PC-9 (cell line): ENCODE data around the gene LRRC59. TPM values are rescaled to one million over a fixed set of nuclear protein-coding genes. Genes with fewer than 3 reads are reported as not detected.

Source experiments
- BruUV-seq: library from RNA; stranded (reverse); fragments of 400-500 nt; replicated peaks from 2 replicates; lab custom pipeline; 2021; lab: Mats Ljungman, UMichigan
- CTCF ChIA-PET: fragments of 300-600 bp; sonication (Branson Sonifier 250); formaldehyde crosslinking; loops from one replicate; lab custom pipeline; 2022; ENCODE audit warnings: antibody characterized with exemption; lab: Charles Lee
- POLR2A ChIA-PET: fragments of 300-600 bp; sonication (Branson Sonifier 250); formaldehyde crosslinking; loops from one replicate; lab custom pipeline; 2022; ENCODE audit warnings: antibody characterized with exemption; ENCODE audit not compliant: unreplicated experiment; lab: Charles Lee
- DNase-seq, 2 experiments: peaks; one replicate each; pipeline versions ENCODE4 v3.0.0 to v3.0.0-alpha.2; 2015 to 2022; ENCODE audit warnings: mixed read lengths in 1 of 2
- H2AFZ ChIP-seq: fragments of 200-600 bp; sonication (generic); 2 replicates; pipeline ENCODE4 v1.8.1; 2017; ENCODE audit warnings: antibody characterized with exemption
- H3F3A ChIP-seq: fragments of 200-600 bp; sonication (generic); 2 replicates; pipeline ENCODE4 v1.8.1; 2017; ENCODE audit warnings: antibody characterized with exemption, mild to moderate bottlenecking, low read depth; ENCODE audit not compliant: insufficient read depth
- H3K27ac ChIP-seq: fragments of 200-600 bp; sonication (generic); 2 replicates; pipeline ENCODE4 v1.6.1; 2016; ENCODE audit warnings: mixed run types
- H3K27me3 ChIP-seq: fragments of 200-600 bp; sonication (generic); 2 replicates; pipeline ENCODE4 v1.6.1; 2016; ENCODE audit warnings: low read depth, mixed run types; ENCODE audit not compliant: insufficient read depth
- H3K36me3 ChIP-seq: fragments of 200-600 bp; sonication (generic); 2 replicates; pipeline ENCODE4 v1.6.1; 2016; ENCODE audit warnings: low read depth, mixed run types
- H3K4me1 ChIP-seq: fragments of 200-600 bp; sonication (generic); replicated peaks from 2 replicates; pipeline ENCODE4 v1.6.1; 2016; ENCODE audit warnings: mixed run types; ENCODE audit not compliant: insufficient read depth
- H3K4me2 ChIP-seq: fragments of 200-600 bp; sonication (generic); 2 replicates; pipeline ENCODE4 v1.6.1; 2017; ENCODE audit warnings: mixed run types
- H3K4me3 ChIP-seq: fragments of 200-600 bp; sonication (generic); 2 replicates; pipeline ENCODE4 v1.6.1; 2016; ENCODE audit warnings: mixed run types
- H3K79me2 ChIP-seq: fragments of 200-600 bp; sonication (generic); 2 replicates; pipeline ENCODE4 v1.6.1; 2017; ENCODE audit warnings: low read depth, mixed run types
- H3K9me2 ChIP-seq: fragments of 200-600 bp; sonication (generic); 2 replicates; pipeline ENCODE4 v1.8.1; 2017; ENCODE audit warnings: mild to moderate bottlenecking; ENCODE audit not compliant: insufficient read depth
- H3K9me3 ChIP-seq: fragments of 200-600 bp; sonication (generic); 2 replicates; pipeline ENCODE4 v1.8.1; 2016; ENCODE audit warnings: low read depth; ENCODE audit not compliant: insufficient read depth
- H4K20me1 ChIP-seq: fragments of 200-600 bp; sonication (generic); 2 replicates; pipeline ENCODE4 v1.8.1; 2017; ENCODE audit not compliant: insufficient read depth
- CTCF ChIP-seq: fragments of 200-600 bp; sonication (generic); conservative IDR thresholded peaks from 2 replicates; pipeline ENCODE4 v1.6.1; 2017; ENCODE audit warnings: mixed run types, antibody characterized with exemption, mild to moderate bottlenecking, moderate library complexity
- EZH2 ChIP-seq: fragments of 200-600 bp; sonication (generic); IDR thresholded peaks from 2 replicates; pipeline ENCODE4 v1.8.0; 2017; ENCODE audit warnings: antibody characterized with exemption, low read depth
- intact Hi-C: fragments of 100-400 bp; cut with micrococcal nuclease; formaldehyde crosslinking; loops from one replicate; pipeline ENCODE4 v1.10.0; 2022; ENCODE audit not compliant: unreplicated experiment
- total RNA-seq: library from RNA; stranded (reverse); gene quantifications from 2 replicates; pipeline ENCODE4 v1.2.3, GENCODE V29; 2021

Gene LRRC59
- total RNA-seq, 1 experiment from 2014 or later = 102 TPM

- CTCF ChIA-PET = interaction anchor here (0.6 to 0.7 kb wide), 3 partner anchors 13 to 253 kb away, joined by 3 to 5 read pairs (median 4); no protein-coding TSS in a partner anchor
- Histone ChIP-seq H4K20me1 (peaks cover 6% of the 10 kb centered on the region; the same call in 1 of the 2 replicates), H3K27me3 (no peaks in the 10 kb centered on the region), H3K36me3 (no peaks in the 10 kb centered on the region; the same call in 1 of the 2 replicates), H3K9me2 (no peaks in the 10 kb centered on the region), H2AFZ (no peak overlapping the region), H3K4me2 (no peak overlapping the region), H3K4me1 (peaks cover 34% of the 10 kb centered on the region), H3F3A (peaks cover 55% of the 10 kb centered on the region), H3K9me3 (no peaks in the 10 kb centered on the region), H3K4me3 (no peak overlapping the region), H3K27ac (no peak overlapping the region), H3K79me2 (peaks cover 61% of the 10 kb centered on the region)
- DNase-seq = no peak
- no TSS peak for BruUV-seq
- POLR2A ChIA-PET = interaction anchor here (0.6 kb wide), 1 partner anchor 282 kb away, joined by 4 read pairs; the partner anchor contains the start of gene LUC7L3
- TF ChIP-seq EZH2 (no peak), CTCF (no peak)
- intact Hi-C loops = no loop called here
These were observed 40.1 kb upstream of the LRRC59 start for GRCh38 chr17:50437409-50437808.

GRCh38 chr17:50432125-50432762 is 34.9 kb upstream of the LRRC59 start:
- BruUV-seq = no TSS peak
- Histone ChIP-seq H4K20me1 (peaks cover 19% of the 10 kb centered on the region), H3K36me3 (peaks cover 14% of the 10 kb centered on the region), H3K4me2 (no peak overlapping the region), H3F3A (peaks cover 19% of the 10 kb centered on the region), H2AFZ (no peak overlapping the region), H3K9me3 (no peaks in the 10 kb centered on the region), H3K27me3 (no peaks in the 10 kb centered on the region), H3K27ac (no peak overlapping the region), H3K4me1 (peaks cover 45% of the 10 kb centered on the region), H3K9me2 (no peaks in the 10 kb centered on the region), H3K4me3 (no peak overlapping the region), H3K79me2 (peaks cover 67% of the 10 kb centered on the region)
- intact Hi-C loops = no loop called here
- CTCF ChIA-PET = interaction anchor here (0.5 to 0.9 kb wide), 2 partner anchors 23 to 35 kb away, joined by 3 to 5 read pairs; partner anchors contain the start of gene LRRC59
- TF ChIP-seq EZH2 = no peak
- POLR2A ChIA-PET = interaction anchor here (0.7 kb wide), 1 partner anchor 8 kb away, joined by 5 read pairs; no protein-coding TSS in a partner anchor
- no peak for DNase-seq

- H3K4me3 ChIP-seq = peak overlapping the region; percentile 15; the same call in 1 of the 2 replicates
- DNase-seq = peak in 1 of 2 experiments; percentile 79
- no TSS peak for BruUV-seq
- POLR2A ChIA-PET = interaction anchor here (0.6 to 0.7 kb wide), 4 partner anchors 40 to 471 kb away, joined by 4 to 12 read pairs (median 7); partner anchors contain the start of gene ABCC3
- H3K79me2 ChIP-seq = peaks cover 72% of the 10 kb centered on the region
- H2AFZ ChIP-seq = no peak overlapping the region
- no peak for TF ChIP-seq EZH2
- TF ChIP-seq CTCF = no peak
- no peaks in the 10 kb centered on the region for H3K27me3 ChIP-seq
- H3F3A ChIP-seq = peaks cover 28% of the 10 kb centered on the region
- H3K4me2 ChIP-seq = peak overlapping the region; percentile 54
- H3K4me1 ChIP-seq = peaks cover 47% of the 10 kb centered on the region
- H4K20me1 ChIP-seq = peaks cover 19% of the 10 kb centered on the region
- peaks cover 14% of the 10 kb centered on the region for H3K36me3 ChIP-seq
- H3K27ac ChIP-seq = peak overlapping the region; percentile 16; the same call in 1 of the 2 replicates
- no peaks in the 10 kb centered on the region for H3K9me3 ChIP-seq
- CTCF ChIA-PET = interaction anchor here (0.7 to 0.9 kb wide), 2 partner anchors 34 to 49 kb away, joined by 3 read pairs; partner anchors contain the start of gene LRRC59
- intact Hi-C loops = no loop called here
- no peaks in the 10 kb centered on the region for H3K9me2 ChIP-seq
These were observed 33.7 kb upstream of the LRRC59 start for GRCh38 chr17:50430821-50431618.
